DMS153 (cell line): ENCODE measurements around the gene HSCB.
"Not testable (repeated sequence)": the region's sequence is repeated elsewhere in the genome, so short reads cannot be mapped to it uniquely, and the experiment has no call there.

ENCODE experiments used
- DNase-seq: peaks from one replicate; lab custom pipeline; 2025; lab: John Stamatoyannopoulos, UW

HSCB gene

DNA sequence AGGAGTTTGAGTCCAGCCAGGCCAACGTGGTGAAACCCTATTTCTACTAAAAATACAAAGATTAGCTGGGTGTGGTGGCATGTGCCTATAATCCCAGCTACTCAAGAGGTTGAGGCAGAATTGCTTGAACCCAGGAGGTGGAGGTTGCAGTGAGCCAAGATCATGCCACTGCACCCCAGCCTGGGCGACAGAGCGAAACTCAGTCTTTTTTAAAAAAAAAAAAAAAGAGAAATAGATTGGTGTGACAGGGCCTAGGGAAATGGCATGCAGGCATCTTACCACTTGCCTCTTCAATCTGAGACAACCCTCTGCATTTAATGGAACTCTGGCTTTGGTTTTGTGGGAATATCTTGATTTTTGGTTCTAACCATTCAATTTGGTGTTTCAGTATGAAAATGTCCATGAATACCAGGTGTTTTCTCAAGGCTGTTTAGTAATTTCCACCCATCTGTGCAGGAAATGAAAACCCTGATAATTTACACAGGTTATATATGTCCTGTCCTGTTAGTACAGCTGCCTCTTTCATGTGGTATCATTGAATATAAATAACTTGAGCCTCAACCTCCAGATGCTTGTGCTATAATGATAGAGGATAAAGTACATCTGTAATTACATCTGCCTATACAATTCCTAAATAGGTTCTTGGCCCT is 50.1 kb downstream of the HSCB start:
- DNase-seq: no peak

DNA sequence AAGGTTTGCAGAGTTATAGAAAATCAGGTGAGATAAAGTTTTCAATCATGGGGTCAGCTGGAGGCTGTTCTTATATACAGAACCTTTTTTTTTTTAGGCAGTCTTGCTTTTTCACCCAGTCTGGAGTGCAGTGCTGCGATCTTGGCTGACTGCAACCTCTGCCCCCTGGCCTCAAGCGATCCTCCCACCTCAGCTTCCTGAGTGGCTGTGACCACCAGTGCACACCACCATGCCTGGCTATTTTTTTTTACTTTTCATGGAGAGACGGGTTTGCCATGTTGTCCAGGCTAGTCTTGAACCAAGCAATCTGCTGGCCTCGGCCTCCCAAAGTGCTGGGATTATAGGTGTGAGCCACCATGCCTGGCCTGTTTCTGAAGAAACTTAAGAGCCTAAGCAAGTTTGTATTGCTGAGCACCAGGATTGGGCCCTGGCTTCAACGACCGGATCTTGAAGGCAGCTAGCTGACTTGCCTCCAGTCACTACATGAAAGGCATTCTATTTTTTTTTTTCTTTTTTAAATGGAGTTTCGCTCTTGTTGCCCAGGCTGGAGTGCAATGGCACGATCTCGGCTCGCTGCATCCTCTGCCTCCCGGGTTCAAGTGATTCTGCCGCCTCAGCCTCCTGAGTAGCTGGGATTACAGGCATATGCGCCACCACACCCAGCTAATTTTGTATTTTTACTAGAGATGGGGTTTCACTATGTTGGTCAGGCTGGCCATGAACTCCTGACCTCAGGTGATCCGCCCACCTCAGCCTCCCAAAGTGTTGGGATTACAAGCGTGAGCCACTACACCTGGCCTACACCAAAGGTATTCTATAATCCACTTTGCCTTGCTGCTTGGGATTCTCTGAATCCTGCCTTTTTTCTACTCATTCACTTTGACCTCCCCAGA is 50.9 kb downstream of the HSCB start:
- no peak for DNase-seq

DNA sequence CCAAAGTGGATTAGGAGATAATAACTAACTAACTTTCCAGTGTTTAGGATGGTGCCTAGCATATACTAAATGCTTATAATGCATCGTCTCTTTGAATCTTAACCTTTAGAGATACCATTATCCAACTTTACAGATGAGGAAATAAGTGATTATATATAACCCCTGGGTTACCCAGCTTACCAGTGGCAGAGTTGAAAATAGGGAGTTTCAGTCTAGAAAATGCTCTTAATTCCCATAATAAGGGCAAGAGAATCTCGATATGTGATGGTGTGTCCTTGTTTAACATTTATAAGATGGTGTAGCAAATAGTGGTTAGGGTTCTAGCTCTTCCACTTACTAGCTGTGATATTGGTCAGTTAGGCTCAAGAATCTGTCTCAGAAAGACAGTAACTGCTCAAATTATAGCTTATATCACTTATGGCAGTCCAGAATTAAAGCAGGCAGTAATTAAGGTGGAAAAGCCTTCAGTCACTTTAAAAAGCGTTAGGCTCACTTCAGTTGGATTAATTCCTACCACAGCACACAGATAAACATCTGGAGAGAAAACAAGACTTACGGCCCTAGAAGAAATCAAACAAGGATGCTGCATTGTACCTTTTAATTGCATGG is 52.2 kb downstream of the HSCB start:
- DNase-seq: no peak

DNA sequence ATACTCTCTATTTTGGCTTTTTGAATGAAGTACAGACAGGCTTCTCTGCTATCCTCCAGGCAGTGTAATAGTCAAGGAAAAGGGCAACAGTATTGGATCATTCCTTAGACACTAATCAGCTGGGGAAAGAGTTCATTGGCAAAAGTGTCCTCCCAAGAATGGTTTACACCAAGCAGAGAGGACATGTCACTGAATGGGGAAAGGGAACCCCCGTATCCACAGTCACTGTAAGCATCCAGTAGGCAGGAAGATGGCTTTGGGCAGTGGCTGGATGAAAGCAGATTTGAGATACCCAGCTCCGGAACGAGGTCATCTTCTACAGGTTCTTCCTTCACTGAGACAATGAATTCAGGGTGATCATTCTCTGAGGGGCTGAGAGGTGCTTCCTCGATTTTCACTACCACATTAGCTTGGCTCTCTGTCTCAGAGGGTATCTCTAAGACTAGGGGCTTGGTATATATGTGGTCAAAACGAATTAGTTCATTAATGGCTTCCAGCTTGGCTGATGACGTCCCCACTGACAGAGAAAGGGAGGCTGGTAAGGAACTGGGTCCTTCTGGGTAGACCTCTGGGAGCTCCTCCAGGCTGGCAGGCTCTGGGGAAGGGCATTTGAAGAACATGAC is 53.3 kb downstream of the HSCB start:
- no peak for DNase-seq

DNA sequence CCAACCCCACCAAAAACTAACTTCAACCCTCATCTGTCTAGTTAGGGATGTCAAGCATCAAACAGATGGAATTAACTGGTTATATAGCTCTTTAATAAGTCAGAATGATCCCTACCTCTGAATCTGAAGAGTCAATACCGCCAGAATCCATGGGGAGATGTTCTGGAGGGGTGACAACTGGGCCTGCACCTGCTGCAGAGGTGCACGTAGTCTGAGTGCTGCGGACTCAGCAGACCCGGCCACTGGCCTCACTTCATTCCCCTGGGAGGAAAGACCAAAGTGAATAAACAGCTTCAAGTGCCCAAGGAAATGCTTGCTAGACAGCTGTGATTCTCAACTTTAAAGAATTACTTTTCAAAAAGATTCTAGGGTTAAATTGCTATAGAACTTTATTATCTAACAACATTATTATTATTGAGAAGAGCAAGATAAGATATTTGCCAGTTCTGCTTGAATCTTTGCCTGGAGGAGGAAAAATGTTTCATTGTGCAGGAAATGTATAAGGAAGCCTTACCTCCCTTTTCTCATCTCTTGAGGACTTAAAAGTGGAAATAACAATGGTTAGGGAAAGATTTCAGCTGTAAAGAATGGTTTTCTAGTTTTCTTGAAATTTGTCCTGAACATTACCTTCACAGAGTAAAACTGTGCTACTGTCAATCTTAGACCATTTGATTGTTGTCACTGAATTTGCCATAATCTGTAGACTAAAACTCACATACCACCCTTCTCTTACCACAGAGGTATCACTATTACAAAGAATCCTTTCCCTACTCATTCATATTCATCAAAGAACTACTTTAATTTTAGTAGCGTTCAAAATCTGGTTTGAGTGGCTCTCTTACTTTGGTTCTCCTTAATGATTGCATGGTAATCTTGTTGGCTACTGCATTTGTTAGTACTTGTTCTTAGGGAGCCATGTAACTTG is 54.4 kb downstream of the HSCB start:
- DNase-seq: no peak

DNA sequence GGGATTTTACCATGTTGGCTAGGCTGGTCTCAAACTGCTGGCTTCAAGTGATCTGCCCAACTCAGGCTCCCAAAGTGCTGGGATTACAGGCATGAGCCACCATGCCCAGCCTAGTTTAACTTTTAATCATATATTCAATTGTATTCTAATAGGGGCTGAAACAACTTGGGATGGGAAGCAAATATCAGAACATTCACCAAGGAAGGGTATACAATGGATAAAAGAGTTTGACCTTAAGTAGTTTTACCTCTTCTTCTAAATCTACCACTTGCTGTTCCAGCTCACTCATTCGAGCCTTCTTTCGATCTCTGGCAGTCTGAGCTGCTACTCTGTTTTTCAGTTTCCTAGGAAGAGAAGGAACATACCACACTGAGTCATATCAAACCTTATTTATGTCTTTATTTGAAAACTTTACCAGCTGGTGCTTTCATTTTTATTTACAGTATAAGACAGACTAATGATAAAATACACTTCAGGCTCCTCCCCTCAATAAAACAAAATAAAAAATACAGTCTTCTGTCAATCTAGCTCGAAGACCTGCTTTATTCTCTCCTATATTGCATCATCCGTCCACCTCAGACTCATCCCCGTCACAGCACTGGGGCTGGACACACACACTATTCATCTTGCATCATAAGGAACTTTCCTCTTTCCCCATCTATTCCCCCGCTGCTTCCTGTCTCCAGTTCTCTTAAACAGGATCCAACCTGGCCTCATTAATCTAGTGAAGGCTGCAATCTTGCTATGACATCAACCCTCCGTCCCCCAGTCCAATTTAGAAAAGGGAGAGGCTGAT is 57.2 kb downstream of the HSCB start:
- DNase-seq: peak; percentile 47

DNA sequence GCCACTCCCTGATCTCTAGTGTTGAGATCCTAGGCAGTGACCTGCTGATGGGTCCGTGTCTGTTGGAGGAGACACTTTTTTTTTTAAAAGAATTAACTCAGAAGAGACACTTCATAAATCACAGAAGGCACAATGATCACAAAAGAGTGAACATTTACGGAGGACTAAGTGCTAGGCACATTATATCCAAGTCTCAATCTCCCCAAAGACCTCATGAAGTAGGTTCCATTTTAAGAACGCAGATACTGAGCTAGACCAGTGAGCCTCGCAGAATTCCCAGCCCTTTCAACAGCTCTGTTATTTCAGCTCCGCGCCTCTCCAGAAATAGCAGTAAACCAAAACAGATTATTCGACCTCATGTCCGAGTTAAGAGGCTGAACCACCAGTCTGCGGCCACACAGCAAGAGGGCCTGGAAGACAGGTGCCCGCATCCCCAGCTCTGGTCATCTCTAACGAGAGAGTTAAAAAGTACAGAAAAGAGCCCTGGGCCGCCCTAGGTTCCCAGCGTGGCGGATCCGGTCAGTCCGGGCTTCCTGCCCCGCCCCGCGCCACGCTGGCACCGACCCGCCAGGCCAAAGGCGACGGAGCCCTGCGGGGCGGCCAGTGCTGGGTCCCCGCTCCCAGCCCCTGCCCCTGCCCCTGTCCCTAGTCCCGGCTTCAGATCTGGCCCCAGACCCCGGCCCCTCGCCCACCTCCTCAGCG is 57.9 kb downstream of the HSCB start:
- no peak for DNase-seq

DNA sequence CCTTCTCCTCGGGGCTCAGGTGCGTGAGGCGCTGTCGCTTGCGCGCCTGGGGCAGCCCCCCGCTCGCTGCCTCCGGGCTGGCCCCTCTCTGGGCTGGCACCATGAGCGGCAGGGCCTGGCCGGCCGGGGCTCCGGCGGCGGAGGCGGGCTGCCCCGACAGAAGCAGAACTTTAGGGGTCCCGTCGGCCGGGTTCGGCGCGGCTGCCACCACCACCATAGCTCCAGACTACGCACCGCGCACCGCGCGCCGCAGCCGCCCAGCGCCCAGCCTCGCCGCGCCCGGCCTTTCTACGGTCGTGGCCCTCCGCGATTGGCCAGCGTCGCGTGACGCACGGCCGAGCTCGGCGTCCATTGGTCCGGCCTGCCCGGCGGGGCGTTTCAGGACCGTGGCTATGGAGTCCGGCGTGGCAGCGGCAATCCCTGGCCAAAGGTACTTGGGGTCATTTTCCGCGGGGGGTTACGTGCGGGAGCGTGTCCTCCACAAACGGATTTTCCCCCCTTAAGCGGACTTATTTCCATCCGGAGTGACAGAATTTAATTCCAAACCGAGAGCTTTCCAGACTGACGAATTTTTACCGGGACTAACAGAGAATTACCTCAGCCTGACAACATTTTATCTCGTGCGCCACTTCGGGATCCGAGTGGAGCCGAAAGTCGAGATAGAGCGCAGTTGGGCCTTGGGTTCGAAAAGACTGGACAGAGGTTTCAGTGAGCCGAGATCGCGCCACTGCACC is 58.6 kb downstream of the HSCB start, which contains the start of gene XBP1:
Gene XBP1, minus strand, starts transcription at position 262 of the 734 bp plus-strand sequence.
- DNase-seq: peak; percentile 84

DNA sequence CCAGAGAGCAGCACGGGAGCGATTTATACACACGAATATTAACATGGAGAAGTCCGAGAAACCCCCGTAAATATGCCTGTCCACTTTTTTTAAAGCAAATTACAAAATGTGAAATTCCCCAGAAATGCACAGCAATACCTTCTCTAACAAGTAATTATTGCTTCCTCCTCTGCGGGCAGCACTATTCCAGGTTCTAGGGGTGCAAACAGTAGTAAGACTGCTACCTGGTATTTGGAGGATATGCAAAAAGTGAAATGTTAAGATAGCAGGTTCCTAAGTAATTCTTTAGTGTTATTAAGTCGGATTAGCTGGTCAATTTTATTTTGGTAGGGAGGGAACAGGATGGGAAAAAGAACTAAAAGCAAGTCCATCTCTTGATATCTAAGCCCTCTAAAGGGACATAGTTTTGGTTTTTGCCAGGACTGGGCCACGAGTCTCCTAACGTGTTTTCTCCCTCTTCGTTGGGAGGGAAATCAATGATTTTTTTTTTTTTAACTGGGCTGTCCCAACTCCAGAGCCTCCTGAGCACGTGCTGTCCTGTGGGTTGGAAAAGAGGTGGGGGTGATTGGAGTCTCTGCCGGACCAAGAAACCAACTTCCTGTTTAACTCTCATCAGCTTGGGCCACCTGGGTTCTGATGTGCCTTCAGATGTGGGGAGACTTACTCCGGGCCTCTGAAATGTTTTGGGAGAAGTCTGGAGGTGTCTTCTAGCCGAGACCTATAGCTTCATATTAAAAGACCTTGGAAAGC is 60.2 kb downstream of the HSCB start:
- DNase-seq: no peak

DNA sequence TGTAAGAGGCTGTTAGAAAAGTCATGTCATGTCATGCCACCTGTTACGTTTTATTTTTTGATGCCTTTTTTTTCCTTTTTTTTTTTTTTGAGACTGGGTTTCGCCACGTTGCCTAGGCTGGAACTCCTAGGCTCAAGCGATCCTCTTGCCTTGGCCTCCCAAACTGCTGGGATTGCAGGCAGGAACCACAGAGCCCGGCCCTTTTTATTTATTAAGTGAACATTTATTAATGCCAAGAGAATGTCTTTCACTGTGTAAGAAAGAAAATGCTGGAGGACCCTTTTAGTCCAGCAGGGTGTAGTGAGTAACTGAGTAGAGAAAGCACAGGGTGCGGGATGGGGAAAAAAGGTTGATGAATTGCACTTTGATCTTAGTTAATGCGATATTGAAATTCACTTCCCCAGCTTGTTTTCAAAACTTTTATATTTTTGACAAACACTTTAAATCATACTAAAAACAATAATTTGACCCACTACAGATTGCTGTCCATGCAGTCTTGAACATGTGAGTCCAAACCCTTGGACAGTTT is 60.8 kb downstream of the HSCB start:
- no peak for DNase-seq

DNA sequence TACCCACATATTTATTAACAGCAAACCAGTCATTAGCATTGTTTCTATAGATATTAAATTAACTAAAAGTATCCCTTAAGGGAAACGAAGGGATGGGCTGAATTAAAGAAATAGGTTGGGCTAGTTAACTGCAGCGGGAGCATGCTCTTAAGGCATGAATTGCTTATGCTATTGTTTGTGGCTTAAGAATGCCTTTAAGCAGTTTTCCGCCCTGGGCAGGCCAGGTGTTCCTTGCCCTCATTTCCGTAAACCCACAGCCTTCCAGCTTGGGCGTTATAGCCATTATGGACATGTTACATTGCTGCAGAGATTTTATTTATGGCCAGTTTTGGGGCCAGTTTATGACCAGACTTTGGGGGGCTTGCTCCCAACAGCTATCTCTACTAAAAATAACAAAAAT is 63.6 kb downstream of the HSCB start:
- DNase-seq: not testable (repeated sequence)
